HTR-8/SVneo (cell line): ENCODE data around the gene HS6ST3.
"Not testable (repeated sequence)": the region's sequence is repeated elsewhere in the genome, so short reads cannot be mapped to it uniquely, and the experiment has no call there.

Experiments used
- DNase-seq: peaks from one replicate; pipeline ENCODE4 v3.0.0; 2011; ENCODE audit warnings: low spot score, mixed read lengths; ENCODE audit not compliant: insufficient read length
- FAIRE-seq: peaks from 2 replicates; lab custom pipeline; 2011; peaks lifted over from hg19 to GRCh38; lab: Jason Lieb, UNC

The HS6ST3 gene

GRCh38 chr13:96090240-96091101 is 564 bp downstream of the HS6ST3 start:
- DNase-seq (no peak), FAIRE-seq (no peak)

GRCh38 chr13:96091164-96092117 is 1.5 kb downstream of the HS6ST3 start:
- FAIRE-seq, result no peak
- DNase-seq, result no peak

GRCh38 chr13:96093296-96094006 is 3.5 kb downstream of the HS6ST3 start:
- DNase-seq (no peak), FAIRE-seq (no peak)

GRCh38 chr13:96100457-96101220 is 10.7 kb downstream of the HS6ST3 start:
- FAIRE-seq (no peak), DNase-seq (no peak)

- DNase-seq (no peak), FAIRE-seq (no peak)
Measured at GRCh38 chr13:96104516-96104915, 14.6 kb downstream of the HS6ST3 start.

GRCh38 chr13:96108072-96108471 is 18.2 kb downstream of the HS6ST3 start:
- FAIRE-seq, DNase-seq: not testable (repeated sequence)

GRCh38 chr13:96109125-96109524 is 19.2 kb downstream of the HS6ST3 start:
- DNase-seq, result no peak
- FAIRE-seq, result no peak

GRCh38 chr13:96112936-96113335 is 23.0 kb downstream of the HS6ST3 start:
- FAIRE-seq (no peak), DNase-seq (no peak)

GRCh38 chr13:96115368-96115767 is 25.5 kb downstream of the HS6ST3 start:
- DNase-seq, FAIRE-seq: not testable (repeated sequence)

- FAIRE-seq (no peak), DNase-seq (no peak)
Measured at GRCh38 chr13:96119921-96120320, 30.0 kb downstream of the HS6ST3 start.

GRCh38 chr13:96130818-96131340 is 41.0 kb downstream of the HS6ST3 start:
- FAIRE-seq (no peak), DNase-seq (no peak)

- FAIRE-seq (no peak), DNase-seq (no peak)
Measured at GRCh38 chr13:96141032-96141431, 51.1 kb downstream of the HS6ST3 start.

- DNase-seq, result no peak
- FAIRE-seq, result no peak
Measured at GRCh38 chr13:96159725-96160124, 69.8 kb downstream of the HS6ST3 start.

- DNase-seq (no peak), FAIRE-seq (no peak)
Measured at GRCh38 chr13:96161141-96161540, 71.2 kb downstream of the HS6ST3 start.

GRCh38 chr13:96165840-96166239 is 75.9 kb downstream of the HS6ST3 start:
- DNase-seq (no peak), FAIRE-seq (no peak)

GRCh38 chr13:96172066-96172465 is 82.2 kb downstream of the HS6ST3 start:
- FAIRE-seq (no peak), DNase-seq (no peak)

GRCh38 chr13:96178759-96179158 is 88.9 kb downstream of the HS6ST3 start:
- FAIRE-seq, result no peak
- DNase-seq, result no peak

GRCh38 chr13:96179309-96179708 is 89.4 kb downstream of the HS6ST3 start:
- no peak for FAIRE-seq
- DNase-seq, result no peak

- DNase-seq (no peak), FAIRE-seq (no peak)
Measured at GRCh38 chr13:96181911-96182310, 92.0 kb downstream of the HS6ST3 start.
